IMR-90 (cell line): ENCODE data around the gene SLC22A12. TPM values are rescaled to one million over a fixed set of nuclear protein-coding genes. Genes with fewer than 3 reads are reported as not detected.

Source experiments
- ATAC-seq: fragments of 200-7000 bp; cut with Tn5 transposase; 2 replicates; pipeline ENCODE4 v1.9.1; 2020; ENCODE audit warnings: low read depth, mild to moderate bottlenecking, moderate library complexity
- BruUV-seq: library from RNA; stranded (reverse); fragments of 400-500 nt; replicated peaks from 2 replicates; lab custom pipeline; 2021; lab: Mats Ljungman, UMichigan
- CTCF ChIA-PET: fragments of 300-600 bp; formaldehyde crosslinking; extraction: SDS; loops from one replicate; lab custom pipeline; 2021; ENCODE audit warnings: antibody characterized with exemption; lab: Yijun Ruan, JAX
- POLR2A ChIA-PET: fragments of 300-600 bp; sonication (Branson Sonifier 250); formaldehyde crosslinking; loops from one replicate; lab custom pipeline; 2022; ENCODE audit warnings: antibody characterized with exemption; ENCODE audit not compliant: unreplicated experiment; lab: Charles Lee
- DNase-seq: peaks from one replicate; pipeline ENCODE4 v3.0.0; 2013
- H2AFZ ChIP-seq: replicated peaks from 2 replicates; pipeline ENCODE3; 2013; ENCODE audit warnings: low read length, mild to moderate bottlenecking; ENCODE audit not compliant: poor library complexity
- H2AK5ac ChIP-seq: 2 replicates; pipeline ENCODE4 v1.6.1; 2013; ENCODE audit warnings: low read depth, low read length, inconsistent platforms
- H2AK9ac ChIP-seq: replicated peaks from 2 replicates; pipeline ENCODE3; 2013; ENCODE audit warnings: mild to moderate bottlenecking, low read depth, low read length, moderate library complexity; ENCODE audit not compliant: poor library complexity
- H2BK120ac ChIP-seq: 2 replicates; pipeline ENCODE4 v1.6.1; 2013; ENCODE audit warnings: low read depth, low read length, inconsistent platforms
- H2BK15ac ChIP-seq: 3 replicates; pipeline ENCODE4 v1.6.1; 2013; ENCODE audit warnings: low read depth, low read length, inconsistent platforms
- H2BK20ac ChIP-seq: 2 replicates; pipeline ENCODE4 v1.6.1; 2013; ENCODE audit warnings: low read depth, mild to moderate bottlenecking, inconsistent platforms, low read length, moderate library complexity
- H2BK5ac ChIP-seq: 2 replicates; pipeline ENCODE4 v1.6.1; 2013; ENCODE audit warnings: mild to moderate bottlenecking, low read depth, low read length, inconsistent platforms; ENCODE audit not compliant: poor library complexity, severe bottlenecking
- H3K14ac ChIP-seq: replicated peaks from 2 replicates; pipeline ENCODE4 v1.6.1; 2013; ENCODE audit warnings: low read depth, low read length, inconsistent platforms
- H3K18ac ChIP-seq: 2 replicates; pipeline ENCODE4 v1.6.1; 2013; ENCODE audit warnings: low read depth, low read length, control low read depth
- H3K23ac ChIP-seq: 2 replicates; pipeline ENCODE4 v1.6.1; 2013; ENCODE audit warnings: low read depth, low read length, inconsistent platforms
- H3K27ac ChIP-seq: 2 replicates; pipeline ENCODE4 v1.5.1; 2013; ENCODE audit warnings: mild to moderate bottlenecking, control low read depth, low read length; ENCODE audit not compliant: insufficient read depth
- H3K27me3 ChIP-seq: 2 replicates; pipeline ENCODE4 v1.6.1; 2013; ENCODE audit warnings: low read length; ENCODE audit not compliant: control insufficient read depth, insufficient read depth
- H3K36me3 ChIP-seq: 2 replicates; pipeline ENCODE4 v1.6.1; 2013; ENCODE audit warnings: low read length, mixed read lengths; ENCODE audit not compliant: control insufficient read depth, insufficient read depth
- H3K4ac ChIP-seq: 2 replicates; pipeline ENCODE4 v1.6.1; 2013; ENCODE audit warnings: low read depth, low read length, inconsistent platforms
- H3K4me1 ChIP-seq: 2 replicates; pipeline ENCODE4 v1.6.1; 2013; ENCODE audit warnings: low read length, mixed read lengths; ENCODE audit not compliant: control insufficient read depth, insufficient read depth
- H3K4me2 ChIP-seq: 2 replicates; pipeline ENCODE4 v1.6.1; 2013; ENCODE audit warnings: low read depth, mild to moderate bottlenecking, control low read depth, low read length, moderate library complexity
- H3K4me3 ChIP-seq: 2 replicates; pipeline ENCODE4 v1.5.1; 2013; ENCODE audit warnings: low read depth, mild to moderate bottlenecking, control low read depth, low read length, moderate library complexity; ENCODE audit not compliant: insufficient read depth
- H3K56ac ChIP-seq: 2 replicates; pipeline ENCODE4 v1.6.1; 2013; ENCODE audit warnings: low read length, inconsistent platforms; ENCODE audit not compliant: insufficient read depth; ENCODE audit errors: extremely low read depth
- H3K79me1 ChIP-seq, 2 experiments: 2 replicates each; pipeline ENCODE4 v1.6.1; 2013; ENCODE audit warnings: low read length in 2 of 2, inconsistent platforms in 1 of 2, low read depth in 1 of 2
- H3K9ac ChIP-seq: 2 replicates; pipeline ENCODE4 v1.6.1; 2013; ENCODE audit warnings: low read depth, low read length, control low read depth
- H3K9me1 ChIP-seq: 2 replicates; pipeline ENCODE4 v1.6.1; 2013; ENCODE audit warnings: low read length, inconsistent platforms; ENCODE audit not compliant: insufficient read depth
- H3K9me3 ChIP-seq: 2 replicates; pipeline ENCODE4 v1.6.1; 2013; ENCODE audit warnings: low read length; ENCODE audit not compliant: control insufficient read depth, insufficient read depth
- H4K20me1 ChIP-seq: 2 replicates; pipeline ENCODE4 v1.6.1; 2013; ENCODE audit warnings: low read length, inconsistent platforms; ENCODE audit not compliant: insufficient read depth
- H4K5ac ChIP-seq: 2 replicates; pipeline ENCODE4 v1.6.1; 2013; ENCODE audit warnings: mild to moderate bottlenecking, low read depth, low read length, control low read depth
- H4K8ac ChIP-seq, 2 experiments: 2 replicates each; pipeline ENCODE4 v1.6.1; 2013; ENCODE audit warnings: low read depth in 2 of 2, low read length in 2 of 2, control low read depth in 1 of 2, inconsistent platforms in 1 of 2
- H4K91ac ChIP-seq: 2 replicates; pipeline ENCODE4 v1.6.1; 2013; ENCODE audit warnings: low read depth, low read length, inconsistent platforms; ENCODE audit not compliant: insufficient read depth
- NFE2L2 ChIP-seq: fragments of 150-350 bp; IDR thresholded peaks from 2 replicates; pipeline ENCODE4 v1.6.1; 2016; ENCODE audit warnings: low read depth, mild to moderate bottlenecking, low read length
- RFX5 ChIP-seq: IDR thresholded peaks from 2 replicates; pipeline ENCODE4 v1.8.0; 2012; ENCODE audit warnings: low read depth, mild to moderate bottlenecking, low read length, moderate library complexity
- WGBS, 2 experiments: methylation state at CpG; one replicate each; pipeline versions ENCODE4 v1.1.5 to v1.1.7; 2013; ENCODE audit warnings: missing lambda C conversion rate in 2 of 2; ENCODE audit not compliant: insufficient read length in 1 of 2; ENCODE audit errors: extremely low coverage in 2 of 2; 5-methylcytosine and 5-hydroxymethylcytosine counted together
- dilution Hi-C: fragments of 300-500 bp; cut with HindIII; formaldehyde crosslinking; loops from one replicate; pipeline ENCODE4 v1.14.3; 2018; ENCODE audit warnings: low sequenced_read_pairs; ENCODE audit not compliant: unreplicated experiment
- in situ Hi-C: fragments of 300-500 bp; cut with MboI; formaldehyde crosslinking; loops from 3 replicates; pipeline ENCODE4 v1.14.3; 2019; ENCODE audit warnings: low sequenced_read_pairs, inconsistent platforms, mixed read lengths
- intact Hi-C: fragments of 100-400 bp; cut with micrococcal nuclease; formaldehyde crosslinking; loops from 2 replicates; pipeline ENCODE4 v1.10.0; 2022
- polyA plus RNA-seq, 3 experiments: library from polyadenylated mRNA; depleted of rRNA; stranded (reverse); fragments of >200 nt; gene quantifications; 2 replicates each; pipeline ENCODE4 v1.2.3, GENCODE V29; 2012; ENCODE audit warnings: low replicate concordance in 1 of 3
- total RNA-seq: library from RNA; depleted of rRNA; stranded (reverse); fragments of >200 nt; gene quantifications from 2 replicates; pipeline ENCODE4 v1.2.3, GENCODE V29; 2012

The SLC22A12 gene
- total and polyA plus RNA-seq, 2 of the 4 experiments (the other 2 are of a cell fraction): not detected

DNA sequence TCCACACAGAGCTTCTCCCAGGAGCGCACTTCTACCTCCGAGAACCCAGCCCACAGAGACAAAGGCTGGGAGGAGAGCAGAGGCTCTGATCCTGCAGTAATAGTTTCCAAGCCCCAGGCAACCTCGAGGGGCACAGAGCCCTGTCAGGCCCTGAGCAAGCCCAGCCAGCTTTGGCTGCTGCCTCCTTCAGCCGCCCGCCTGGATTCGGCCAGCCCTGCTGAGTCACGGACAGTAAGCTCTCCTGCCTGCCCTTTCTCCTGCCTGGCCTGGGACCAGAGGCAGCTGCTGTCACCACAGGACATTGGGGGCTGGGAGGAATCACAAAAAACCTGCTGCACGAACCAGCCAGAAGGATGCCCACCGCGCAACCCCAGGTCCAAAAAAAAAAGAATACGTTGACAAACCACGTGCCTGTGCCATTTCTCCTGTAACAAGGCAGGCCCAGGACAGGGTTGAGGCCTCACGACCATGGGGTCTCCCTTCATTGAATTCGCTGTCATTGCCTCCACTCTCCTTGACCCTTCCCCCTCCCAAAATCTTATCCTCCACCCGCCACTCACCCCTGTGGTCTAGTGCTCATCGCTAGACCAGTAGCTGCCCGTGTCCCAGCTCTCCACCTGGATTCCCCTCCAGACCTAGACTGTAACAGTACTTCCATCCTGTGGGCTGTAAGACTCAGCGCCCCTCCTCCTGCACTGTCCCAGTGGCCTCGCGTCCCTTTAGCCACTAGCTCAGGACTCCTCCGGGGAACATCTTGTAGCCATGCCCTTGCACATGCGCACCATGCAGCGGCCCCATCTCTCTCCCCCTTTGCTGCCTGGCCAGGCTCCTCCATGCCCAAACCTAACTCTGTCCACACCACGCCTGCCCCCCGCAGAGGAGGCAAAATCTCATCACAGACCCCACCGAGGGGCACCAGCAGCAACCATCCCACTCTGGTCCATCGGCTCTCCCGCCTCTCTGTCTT lies 7.4 kb upstream of the SLC22A12 start:
- Histone ChIP-seq H2AK9ac (no peak overlapping the region), H3K27ac (no peak overlapping the region), H3K23ac (no peak overlapping the region), H4K5ac (no peak overlapping the region), H3K9ac (no peak overlapping the region), H2BK20ac (no peak overlapping the region), H2BK5ac (no peak overlapping the region), H3K79me1 (no peaks in the 10 kb centered on the region), H3K14ac (no peak overlapping the region), H3K9me3 (peaks cover 3% of the 10 kb centered on the region; the same call in 1 of the 2 replicates), H3K4me1 (no peaks in the 10 kb centered on the region), H3K27me3 (peaks cover 28% of the 10 kb centered on the region), H4K8ac (no peak overlapping the region), H2BK120ac (no peak overlapping the region), H2AK5ac (no peak overlapping the region), H3K36me3 (no peaks in the 10 kb centered on the region), H2AFZ (no peak overlapping the region), H3K4me2 (no peak overlapping the region), H4K20me1 (no peaks in the 10 kb centered on the region), H3K18ac (no peak overlapping the region), H3K9me1 (peaks cover 3% of the 10 kb centered on the region; the same call in 1 of the 2 replicates), H3K4ac (no peak overlapping the region), H4K91ac (no peak overlapping the region), H3K4me3 (no peak overlapping the region), H2BK15ac (no peak overlapping the region), H3K56ac (no peak overlapping the region)
- in situ Hi-C loops: no loop called here
- TF ChIP-seq NFE2L2 (peak; percentile 52; the same call in 1 of the 2 replicates), RFX5 (no peak)
- 79% methylated on average over 13 of the region's 28 CpGs; no CpG with 5 or more reads in 1 of the 2 experiments for WGBS, 2 experiments
- intact Hi-C loops: no loop called here
- CTCF ChIA-PET: no interaction called here
- POLR2A ChIA-PET: no interaction called here
- 0 out of 2 replicates have a peak, but pooled peaks have one; percentile 32 for ATAC-seq
- dilution Hi-C loops: no loop called here
- no peak for DNase-seq
- BruUV-seq: no TSS peak
